NCI-H146 treated with DMSO at 0.1 percent for 48 hours (cell line): ENCODE results near the gene PRAC1.

Experiments
- DNase-seq: peaks from one replicate; lab custom pipeline; 2025; ENCODE audit not compliant: unreplicated experiment; lab: John Stamatoyannopoulos, UW

PRAC1 gene

GRCh38 chr17:48747445-48748363 lies 25.4 kb upstream of the PRAC1 start:
- no peak for DNase-seq

DNA sequence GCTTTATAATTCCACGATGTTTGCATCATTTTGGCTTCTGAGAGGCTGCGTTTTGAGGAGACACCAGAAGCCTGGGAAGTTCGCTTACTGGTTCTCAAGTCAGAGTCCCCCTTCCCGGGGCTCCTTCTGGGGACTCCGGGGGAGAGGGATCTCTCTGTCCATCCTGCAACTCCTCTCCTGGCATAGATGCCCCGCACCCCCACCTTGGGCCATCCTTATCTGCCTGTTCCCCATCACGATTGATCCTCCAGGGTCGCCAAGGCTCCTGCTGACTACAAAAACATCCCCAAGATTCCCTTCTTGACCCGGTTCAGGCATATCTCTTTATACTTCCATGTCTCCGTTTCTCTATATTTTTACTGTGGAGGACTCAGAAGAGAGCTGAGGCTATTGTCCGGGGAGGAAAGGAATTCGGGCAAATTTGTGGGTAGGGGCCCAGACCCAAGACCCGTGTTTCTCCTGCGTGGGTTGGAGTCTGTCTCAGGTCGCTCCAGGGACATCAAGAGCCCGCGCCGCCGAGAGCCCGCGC lies 24.7 kb upstream of the PRAC1 start:
- DNase-seq, result no peak

GRCh38 chr17:48745381-48746275 lies 23.3 kb upstream of the PRAC1 start:
- DNase-seq, result no peak

GRCh38 chr17:48740537-48740936 lies 18.2 kb upstream of the PRAC1 start:
- DNase-seq, result no peak

GRCh38 chr17:48738803-48739526 lies 16.6 kb upstream of the PRAC1 start:
- DNase-seq, result no peak

GRCh38 chr17:48738424-48738802 lies 16.1 kb upstream of the PRAC1 start:
- no peak for DNase-seq

DNA sequence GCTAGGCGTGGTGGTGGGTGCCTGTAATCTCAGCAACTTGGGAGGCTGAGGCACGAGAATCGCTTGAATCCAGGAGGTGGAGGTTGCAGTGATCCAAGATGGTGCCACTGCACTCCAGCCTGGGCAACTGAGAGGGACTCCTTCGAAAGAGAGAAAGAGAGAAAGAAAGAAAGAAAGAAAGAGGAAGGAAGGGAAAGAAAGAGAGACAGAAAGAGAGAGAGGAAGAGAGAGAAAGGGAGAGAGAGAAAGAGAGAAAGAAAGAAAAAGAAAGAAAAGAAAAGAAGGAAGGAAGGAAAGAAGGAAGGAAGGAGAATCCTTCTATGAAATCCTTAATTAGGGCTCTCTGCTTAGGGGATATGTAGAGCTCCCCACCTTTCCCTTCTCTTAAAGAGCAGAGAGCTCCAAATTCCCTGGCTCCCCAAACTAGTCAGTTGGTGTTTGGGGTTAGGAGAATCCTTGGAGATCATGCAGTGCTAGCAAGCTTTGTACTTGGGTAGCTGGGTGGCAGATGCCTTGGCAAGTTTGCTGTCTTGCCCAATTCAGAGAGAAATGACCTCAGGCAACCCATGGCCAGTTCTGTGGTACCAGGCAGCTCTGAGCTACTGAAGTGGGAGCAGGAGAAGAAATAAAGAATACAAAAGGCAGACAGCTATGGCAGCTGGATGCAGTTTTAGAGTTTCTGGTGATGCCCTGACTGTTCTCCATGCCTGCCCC lies 15.2 kb upstream of the PRAC1 start:
- DNase-seq, result no peak

DNA sequence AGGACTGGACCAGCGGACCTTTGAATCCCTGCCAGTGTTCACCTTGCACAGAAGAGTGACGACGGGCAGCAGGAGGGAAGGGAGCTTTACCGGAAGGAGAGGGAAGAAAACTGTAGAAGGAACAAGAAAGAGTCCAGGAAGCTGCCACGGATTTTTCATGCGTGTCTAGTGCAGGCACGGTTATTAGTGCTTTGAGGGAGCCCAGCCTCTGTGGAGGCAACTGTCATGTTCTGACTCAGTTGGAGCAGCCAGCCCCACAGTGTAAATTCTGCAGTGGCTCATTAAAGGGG lies 12.7 kb upstream of the PRAC1 start:
- DNase-seq, result no peak

DNA sequence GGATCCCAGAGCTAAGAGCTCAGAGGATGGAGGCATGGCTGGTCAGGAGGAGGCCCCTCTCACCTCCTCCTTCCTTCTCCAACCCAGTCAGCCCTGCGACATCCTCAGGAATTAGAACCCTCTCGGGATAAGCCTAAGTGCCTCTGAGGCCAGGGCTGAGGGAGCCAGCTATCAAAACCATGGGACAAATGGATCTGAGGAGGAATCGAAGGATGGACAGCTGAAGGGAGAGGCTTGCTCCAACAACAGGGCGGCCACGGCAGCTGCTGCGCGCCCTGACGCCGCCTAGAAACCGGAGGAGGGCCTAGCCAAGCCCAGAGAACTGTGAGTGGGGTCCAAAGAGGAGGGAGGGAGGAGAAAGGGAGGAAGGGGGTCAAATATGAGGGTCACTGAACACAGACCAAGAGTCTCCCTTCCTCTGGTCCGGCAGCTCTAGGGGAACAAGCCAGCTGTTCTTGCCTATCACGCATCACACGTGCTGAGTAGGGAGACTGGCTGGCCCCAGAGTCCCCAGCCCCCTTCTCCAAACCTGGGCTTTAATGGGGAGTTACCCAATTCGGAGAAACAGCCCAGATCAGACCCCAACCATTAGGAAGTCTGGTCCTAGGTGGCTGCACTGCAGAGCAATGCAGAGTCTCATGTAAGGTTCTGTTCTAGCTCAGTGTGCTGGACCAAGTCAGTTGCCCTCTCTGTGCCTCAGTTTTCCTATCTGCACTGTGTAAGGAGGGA lies 12.2 kb upstream of the PRAC1 start:
- DNase-seq, result no peak

DNA sequence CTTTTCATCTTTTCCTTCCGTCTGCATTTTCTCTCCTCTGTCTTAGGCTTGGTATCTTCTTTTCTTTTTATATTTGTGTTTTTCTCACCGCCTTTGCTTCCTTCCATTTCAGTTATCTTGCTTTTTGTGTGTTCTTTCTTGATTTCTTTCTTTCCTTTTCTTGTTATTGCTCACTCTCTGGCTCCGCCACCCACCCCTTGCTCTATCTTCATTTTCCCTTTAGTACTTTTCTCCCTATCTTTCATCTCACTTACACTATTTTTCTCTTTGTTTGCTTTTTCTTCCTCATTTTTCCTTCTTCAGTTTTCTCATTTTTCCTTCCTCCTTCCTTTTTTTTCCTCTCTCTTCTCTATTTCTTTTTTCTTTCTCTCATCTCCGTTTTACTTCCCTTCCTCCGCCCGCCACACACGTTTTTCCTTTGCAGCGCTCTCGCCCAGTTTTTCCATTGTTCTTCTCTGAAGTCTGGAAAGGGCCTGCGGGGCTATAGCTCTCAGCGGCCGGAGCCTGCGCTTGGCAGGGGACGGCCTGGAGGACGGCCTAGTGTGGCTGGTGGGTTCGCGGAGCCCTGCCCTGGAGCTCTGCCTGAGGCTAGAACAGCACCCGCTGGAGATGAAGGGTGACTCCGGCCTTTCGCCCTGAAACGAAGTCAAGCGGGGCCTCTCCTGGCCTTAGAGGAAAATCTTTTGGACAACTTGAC lies 11.5 kb upstream of the PRAC1 start:
- DNase-seq, result no peak

- no peak for DNase-seq
These were observed 10.6 kb upstream of the PRAC1 start for GRCh38 chr17:48732688-48733629.

DNA sequence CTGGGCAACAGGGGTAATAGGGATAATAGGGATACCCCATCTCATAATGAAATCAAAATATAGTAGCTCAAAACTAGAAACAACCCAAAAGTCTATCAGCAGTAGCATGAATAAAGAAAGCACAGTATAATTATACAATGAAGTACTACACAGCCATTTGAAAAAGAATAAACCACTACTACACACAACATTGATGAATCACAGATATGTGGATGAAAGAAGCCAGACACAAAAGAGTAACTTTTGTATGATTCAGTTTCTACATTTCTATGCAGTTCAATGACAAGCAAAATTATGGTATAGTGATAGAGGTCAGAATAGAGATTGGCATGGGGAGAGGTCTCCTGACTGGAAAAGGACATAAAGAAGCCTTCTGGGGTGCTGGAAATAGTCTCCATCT lies 9.0 kb upstream of the PRAC1 start:
- no peak for DNase-seq

DNA sequence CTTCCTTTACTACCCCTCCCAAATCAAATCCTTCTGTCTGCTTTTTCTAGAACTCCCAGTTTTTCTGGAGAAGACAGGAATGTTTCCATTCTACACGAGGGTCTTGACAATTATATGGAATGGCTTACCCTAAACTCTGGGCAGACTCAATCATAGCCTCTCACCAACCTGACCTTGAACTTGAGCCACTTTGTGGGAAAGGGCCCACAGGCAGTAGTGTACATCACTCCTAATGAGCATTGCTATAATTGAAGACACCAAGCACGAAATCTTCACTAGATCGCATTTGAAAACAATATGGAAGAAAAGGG lies 7.9 kb upstream of the PRAC1 start:
- DNase-seq, result no peak

DNA sequence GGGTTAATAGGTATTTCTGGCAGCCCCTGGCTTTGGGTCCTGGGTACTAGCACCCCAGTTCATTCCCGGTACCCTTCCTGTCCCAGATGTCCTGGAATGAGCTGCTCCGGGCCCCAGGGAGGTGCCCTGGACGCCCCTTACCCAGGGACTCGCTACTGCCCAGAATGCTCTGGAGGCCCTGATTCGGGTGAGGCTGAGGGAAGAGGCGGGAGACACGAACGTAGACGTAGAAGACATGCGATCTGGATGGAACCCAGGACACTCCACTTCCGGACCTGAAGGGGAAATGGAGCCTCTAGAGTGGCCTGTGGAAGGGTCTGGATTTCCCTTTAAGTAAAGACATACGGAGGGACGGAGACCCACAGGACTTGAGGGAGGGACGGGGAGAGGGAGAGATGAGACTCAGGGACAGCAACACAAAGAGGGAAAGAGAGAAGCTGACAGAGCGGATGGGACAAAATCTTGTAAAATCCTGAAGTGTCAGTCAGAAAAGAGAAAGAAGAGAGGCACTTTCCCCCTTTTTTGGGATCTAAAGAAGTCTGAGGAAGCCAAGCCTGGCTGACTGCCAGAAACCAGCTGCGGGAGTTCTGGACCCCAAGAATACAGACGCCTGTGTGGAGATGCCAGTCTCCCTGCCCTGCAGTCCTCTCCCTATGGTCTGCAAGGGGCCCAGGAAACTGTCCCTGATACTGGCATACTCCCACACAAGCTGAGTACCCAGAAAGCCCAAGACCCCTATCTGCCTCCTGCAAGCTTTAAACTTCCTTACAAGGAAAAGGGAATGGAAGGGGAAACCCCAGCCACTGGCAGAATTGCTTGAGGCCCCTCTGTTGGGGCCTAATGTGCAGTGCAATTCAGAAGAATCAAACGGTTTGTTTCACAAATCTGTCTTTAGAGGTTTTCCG lies 7.3 kb upstream of the PRAC1 start:
- no peak for DNase-seq

GRCh38 chr17:48728232-48729231 lies 6.2 kb upstream of the PRAC1 start, which contains the start of gene HOXB13:
Gene HOXB13, minus strand, starts transcription at chr17:48728750. Its CDS starts 157 bp downstream, at chr17:48728593.
- DNase-seq, result no peak
